Nucleus accumbens (tissue), 56 donors: ENCODE results near the gene WNT8A.

Experiments used
- DNase-seq, 56 donors: peaks; one replicate each; lab custom pipeline; 2025; lab: John Stamatoyannopoulos, UW

The WNT8A gene

GRCh38 chr5:138078006-138078643, 5.7 kb upstream of the WNT8A start:
- DNase-seq, result peak in 3 of 56 donors; percentile 4 to 28 (median 5)

GRCh38 chr5:138082033-138082432, 1.8 kb upstream of the WNT8A start:
- no peak for DNase-seq

GRCh38 chr5:138091685-138092084, 7.9 kb downstream of the WNT8A start:
- no peak for DNase-seq

- no peak for DNase-seq
Observed at GRCh38 chr5:138092301-138092700, 8.5 kb downstream of the WNT8A start.

GRCh38 chr5:138093036-138093435, 9.2 kb downstream of the WNT8A start:
- no peak for DNase-seq

- no peak for DNase-seq
Observed at GRCh38 chr5:138095100-138095907, 11.5 kb downstream of the WNT8A start.

GRCh38 chr5:138096363-138096762, 12.5 kb downstream of the WNT8A start:
- DNase-seq, result no peak

- DNase-seq, result no peak
Observed at GRCh38 chr5:138096997-138097828, 13.4 kb downstream of the WNT8A start.

GRCh38 chr5:138102454-138103318, 18.9 kb downstream of the WNT8A start:
- DNase-seq, result no peak

- DNase-seq, result no peak
Observed at GRCh38 chr5:138103319-138103637, 19.4 kb downstream of the WNT8A start.

- no peak for DNase-seq
Observed at GRCh38 chr5:138105709-138106108, 21.9 kb downstream of the WNT8A start.

GRCh38 chr5:138107213-138107612, 23.4 kb downstream of the WNT8A start:
- DNase-seq, result no peak

- no peak for DNase-seq
Observed at GRCh38 chr5:138109463-138110265, 25.8 kb downstream of the WNT8A start.

- DNase-seq, result no peak
Observed at GRCh38 chr5:138110266-138110963, 26.6 kb downstream of the WNT8A start.

- DNase-seq, result no peak
Observed at GRCh38 chr5:138111181-138111580, 27.3 kb downstream of the WNT8A start.

- no peak for DNase-seq
Observed at GRCh38 chr5:138111937-138112336, 28.1 kb downstream of the WNT8A start.

- DNase-seq, result no peak
Observed at GRCh38 chr5:138115254-138115653, 31.4 kb downstream of the WNT8A start.

GRCh38 chr5:138128334-138128733, 44.5 kb downstream of the WNT8A start:
- no peak for DNase-seq

- DNase-seq, result no peak
Observed at GRCh38 chr5:138129347-138129746, 45.5 kb downstream of the WNT8A start.
